H9 (cell line): ENCODE results near the gene IRF6. TPM values are rescaled to one million over a fixed set of nuclear protein-coding genes. Genes with fewer than 3 reads are reported as not detected.

Experiments used
- DNase-seq: peaks from one replicate; pipeline ENCODE4 v3.0.0-alpha.2; 2017
- H2AFZ ChIP-seq: one replicate; pipeline ENCODE4 v1.6.1; 2013; ENCODE audit warnings: mild to moderate bottlenecking, low read length, control low read depth, moderate library complexity
- H2AK5ac ChIP-seq: 2 replicates; pipeline ENCODE4 v1.6.1; 2013; ENCODE audit warnings: low read length, control low read depth, mixed read lengths; ENCODE audit not compliant: insufficient read length
- H2BK120ac ChIP-seq: one replicate; pipeline ENCODE4 v1.6.1; 2013; ENCODE audit warnings: low read depth, mild to moderate bottlenecking, low read length, control low read depth, inconsistent platforms; ENCODE audit not compliant: poor library complexity, severe bottlenecking
- H2BK12ac ChIP-seq: 2 replicates; pipeline ENCODE4 v1.6.1; 2013; ENCODE audit warnings: low read length, control low read depth, mixed read lengths, low read depth; ENCODE audit not compliant: insufficient read length
- H2BK15ac ChIP-seq: 2 replicates; pipeline ENCODE4 v1.6.1; 2013; ENCODE audit warnings: low read depth, low read length, control low read depth
- H2BK20ac ChIP-seq: one replicate; pipeline ENCODE4 v1.6.1; 2013; ENCODE audit warnings: low read depth, mild to moderate bottlenecking, low read length, control low read depth, inconsistent platforms; ENCODE audit not compliant: poor library complexity, severe bottlenecking
- H2BK5ac ChIP-seq: 2 replicates; pipeline ENCODE4 v1.6.1; 2013; ENCODE audit warnings: low read length, control low read depth, mixed read lengths; ENCODE audit not compliant: insufficient read length
- H3K14ac ChIP-seq: 2 replicates; pipeline ENCODE4 v1.6.1; 2013; ENCODE audit warnings: low read length, control low read depth; ENCODE audit not compliant: insufficient read depth
- H3K18ac ChIP-seq: 2 replicates; pipeline ENCODE4 v1.6.1; 2013; ENCODE audit warnings: low read depth, mild to moderate bottlenecking, mixed read lengths, low read length, control low read depth; ENCODE audit not compliant: insufficient read length
- H3K23ac ChIP-seq: 2 replicates; pipeline ENCODE4 v1.6.1; 2013; ENCODE audit warnings: low read length, control low read depth, mixed read lengths, low read depth; ENCODE audit not compliant: insufficient read length
- H3K23me2 ChIP-seq: 2 replicates; pipeline ENCODE4 v1.6.1; 2013; ENCODE audit warnings: low read depth, mild to moderate bottlenecking, mixed read lengths, low read length, control low read depth; ENCODE audit not compliant: insufficient read length, poor library complexity, severe bottlenecking
- H3K27ac ChIP-seq: 2 replicates; pipeline ENCODE4 v1.5.1; 2013; ENCODE audit warnings: low read length, control low read depth, mixed read lengths, low read depth; ENCODE audit not compliant: insufficient read length
- H3K27me3 ChIP-seq: 2 replicates; pipeline ENCODE4 v1.6.1; 2013; ENCODE audit warnings: low read length, control low read depth, inconsistent platforms; ENCODE audit not compliant: insufficient read depth
- H3K4ac ChIP-seq: 2 replicates; pipeline ENCODE4 v1.6.1; 2013; ENCODE audit warnings: low read depth, mild to moderate bottlenecking, control low read depth, inconsistent platforms, low read length, moderate library complexity
- H3K4me1 ChIP-seq: 2 replicates; pipeline ENCODE4 v1.6.1; 2013; ENCODE audit warnings: low read length, control low read depth, inconsistent platforms; ENCODE audit not compliant: insufficient read depth
- H3K4me2 ChIP-seq: 2 replicates; pipeline ENCODE4 v1.6.1; 2013; ENCODE audit warnings: low read length, control low read depth, mixed read lengths; ENCODE audit not compliant: insufficient read length, insufficient read depth
- H3K56ac ChIP-seq: 2 replicates; pipeline ENCODE4 v1.6.1; 2013; ENCODE audit warnings: low read depth, mild to moderate bottlenecking, mixed read lengths, low read length, control low read depth; ENCODE audit not compliant: insufficient read length
- H3K79me1 ChIP-seq: 2 replicates; pipeline ENCODE4 v1.6.1; 2013; ENCODE audit warnings: low read depth, mild to moderate bottlenecking, moderate library complexity, low read length, control low read depth, inconsistent platforms; ENCODE audit not compliant: insufficient read depth, poor library complexity, severe bottlenecking
- H3K79me2 ChIP-seq: 2 replicates; pipeline ENCODE4 v1.6.1; 2013; ENCODE audit warnings: low read length, control low read depth, inconsistent platforms; ENCODE audit not compliant: insufficient read depth
- H3K9ac ChIP-seq: 2 replicates; pipeline ENCODE4 v1.6.1; 2013; ENCODE audit warnings: low read length, control low read depth, mixed read lengths; ENCODE audit not compliant: insufficient read length; ENCODE audit errors: extremely low read depth
- H3K9me3 ChIP-seq: one replicate; pipeline ENCODE4 v1.6.1; 2013; ENCODE audit warnings: low read depth, low read length, inconsistent platforms; ENCODE audit not compliant: control insufficient read depth
- H3T11ph ChIP-seq: one replicate; pipeline ENCODE4 v1.6.1; 2013; ENCODE audit warnings: mild to moderate bottlenecking, low read length, control low read depth, inconsistent platforms
- H4K20me1 ChIP-seq: one replicate; pipeline ENCODE4 v1.6.1; 2013; ENCODE audit not compliant: control insufficient read depth, insufficient read length, insufficient read depth
- H4K5ac ChIP-seq: 2 replicates; pipeline ENCODE4 v1.6.1; 2013; ENCODE audit warnings: low read depth, mild to moderate bottlenecking, mixed read lengths, low read length, control low read depth; ENCODE audit not compliant: insufficient read length
- H4K8ac ChIP-seq: replicated peaks from 2 replicates; pipeline ENCODE4 v1.6.1; 2013; ENCODE audit warnings: low read length, control low read depth, mixed read lengths, low read depth; ENCODE audit not compliant: insufficient read length
- H4K91ac ChIP-seq: 2 replicates; pipeline ENCODE4 v1.6.1; 2013; ENCODE audit warnings: low read depth, mild to moderate bottlenecking, moderate library complexity, mixed read lengths, low read length, control low read depth; ENCODE audit not compliant: insufficient read length
- H3K27ac Mint-ChIP-seq, 3 experiments: 2 replicates in 2 of 3; 3 replicates in 1 of 3; pipeline ENCODE4 v1.8.0; 2020 to 2021; ENCODE audit warnings: mixed read lengths in 3 of 3, mild to moderate bottlenecking in 1 of 3, moderate library complexity in 1 of 3
- H3K27me3 Mint-ChIP-seq: 2 replicates; pipeline ENCODE4 v1.8.0; 2021; ENCODE audit warnings: low read depth, mild to moderate bottlenecking, moderate library complexity, mixed read lengths
- H3K36me3 Mint-ChIP-seq, 3 experiments: 2 replicates in 2 of 3; 3 replicates in 1 of 3; pipeline ENCODE4 v1.8.0; 2020 to 2021; ENCODE audit warnings: low read depth in 3 of 3, mixed read lengths in 3 of 3; ENCODE audit not compliant: insufficient read depth in 1 of 3
- H3K4me1 Mint-ChIP-seq, 2 experiments: 2 replicates each; pipeline ENCODE4 v1.8.0; 2020; ENCODE audit warnings: mixed read lengths in 2 of 2
- H3K4me3 Mint-ChIP-seq, 2 experiments: 2 replicates in 1 of 2; 3 replicates in 1 of 2; pipeline ENCODE4 v1.8.0; 2020 to 2021; ENCODE audit warnings: mild to moderate bottlenecking in 2 of 2, mixed read lengths in 2 of 2, moderate library complexity in 1 of 2
- H3K9me3 Mint-ChIP-seq, 2 experiments: 2 replicates in 1 of 2; 3 replicates in 1 of 2; pipeline ENCODE4 v1.8.0; 2020; ENCODE audit warnings: mild to moderate bottlenecking in 2 of 2, mixed read lengths in 2 of 2, moderate library complexity in 1 of 2
- CTCF ChIP-seq: fragments of 200-600 bp; sonication (generic); conservative IDR thresholded peaks from 3 replicates; pipeline ENCODE4 v1.8.0; 2021; ENCODE audit warnings: antibody characterized with exemption, mild to moderate bottlenecking
- whole genome bisulfite sequencing: extraction: QIAGEN DNeasy Blood & Tissue Kit; methylation state at CpG from one replicate; pipeline ENCODE4 v1.1.7; 2013; ENCODE audit warnings: missing lambda C conversion rate, low lambda C conversion rate, mixed read lengths; ENCODE audit not compliant: insufficient read length; ENCODE audit errors: extremely low coverage; 5-methylcytosine and 5-hydroxymethylcytosine counted together
- total RNA-seq: library from RNA; stranded (reverse); gene quantifications from 2 replicates; pipeline ENCODE4 v1.2.1, GENCODE V29; 2021

Gene IRF6
- total RNA-seq, 1 experiment from 2014 or later: 7.1 TPM

DNA sequence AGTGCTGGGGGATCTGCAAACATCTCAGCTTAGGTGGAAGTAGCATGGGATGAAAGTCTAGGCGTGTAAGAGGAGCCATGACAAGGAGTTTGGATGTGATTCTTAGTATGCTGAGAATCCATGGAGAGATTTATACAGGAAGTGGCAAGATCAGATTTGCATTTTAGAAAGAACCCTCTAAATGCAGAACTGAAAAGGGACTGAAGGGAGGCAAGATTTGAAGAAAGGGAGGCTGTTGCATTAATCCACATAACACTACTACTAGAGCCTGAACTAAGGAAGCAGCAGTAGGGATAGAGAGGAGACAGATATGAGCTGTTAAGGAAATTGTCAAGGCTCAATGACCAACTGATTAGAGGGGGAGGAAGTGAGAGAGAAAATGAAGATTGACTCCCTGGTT is 31.4 kb downstream of the IRF6 start:
- Histone ChIP-seq H3K27ac (no peak overlapping the region), H4K91ac (no peak overlapping the region), H3T11ph (no peak overlapping the region), H2BK12ac (no peak overlapping the region), H3K4ac (no peak overlapping the region), H3K9me3 (no peaks in the 10 kb centered on the region), H4K5ac (no peak overlapping the region), H2BK5ac (no peak overlapping the region), H2BK120ac (no peak overlapping the region), H3K27me3 (no peaks in the 10 kb centered on the region), H3K23ac (no peak overlapping the region), H3K79me1 (no peaks in the 10 kb centered on the region), H4K20me1 (peaks cover 3% of the 10 kb centered on the region), H3K56ac (no peak overlapping the region), H3K14ac (no peak overlapping the region), H3K4me1 (no peaks in the 10 kb centered on the region), H3K4me2 (no peak overlapping the region), H3K9ac (no peak overlapping the region), H3K23me2 (no peaks in the 10 kb centered on the region), H2BK20ac (no peak overlapping the region), H4K8ac (no peak overlapping the region), H2BK15ac (no peak overlapping the region), H2AFZ (no peak overlapping the region), H3K18ac (no peak overlapping the region), H3K79me2 (no peaks in the 10 kb centered on the region), H2AK5ac (no peak overlapping the region)
- peaks cover 0 to 2% of the 10 kb centered on the region in 2 experiments; a peak in 1 of 4 replicates for H3K4me1 Mint-ChIP-seq
- H3K36me3 Mint-ChIP-seq: no peaks in the 10 kb centered on the region
- no peak overlapping the region for H3K27ac Mint-ChIP-seq
- no peak for TF ChIP-seq CTCF
- H3K9me3 Mint-ChIP-seq: no peaks in the 10 kb centered on the region
- H3K27me3 Mint-ChIP-seq: peaks cover 6% of the 10 kb centered on the region; the same call in 1 of the 2 replicates
- WGBS: no CpG with 5 or more reads among the region's 1 CpG
- H3K4me3 Mint-ChIP-seq: no peak overlapping the region
- no peak for DNase-seq
